A673 (cell line): ENCODE data around the gene CCNY. TPM values are rescaled to one million over a fixed set of nuclear protein-coding genes. Genes with fewer than 3 reads are reported as not detected.

ENCODE experiments used
- BruUV-seq: library from RNA; stranded (reverse); fragments of 400-500 nt; replicated peaks from 2 replicates; lab custom pipeline; 2021; lab: Mats Ljungman, UMichigan
- CTCF ChIA-PET: fragments of 300-600 bp; sonication (Branson Sonifier 250); formaldehyde crosslinking; loops from one replicate; lab custom pipeline; 2022; ENCODE audit warnings: antibody characterized with exemption; lab: Charles Lee
- POLR2A ChIA-PET: fragments of 300-600 bp; sonication (Branson Sonifier 250); formaldehyde crosslinking; loops from one replicate; lab custom pipeline; 2022; ENCODE audit warnings: antibody characterized with exemption; ENCODE audit not compliant: low non-redundant PET; lab: Charles Lee
- DNase-seq: peaks from one replicate; pipeline ENCODE4 v3.0.0-alpha.2; 2015; ENCODE audit warnings: low spot score
- H3K27ac ChIP-seq: fragments of 200-600 bp; sonication (generic); 2 replicates; pipeline ENCODE4 v1.5.1; 2016; ENCODE audit warnings: mixed run types, low read depth, mild to moderate bottlenecking, mixed read lengths, antibody characterized with exemption, low read length; ENCODE audit not compliant: poor library complexity, severe bottlenecking
- H3K27me3 ChIP-seq: fragments of 200-600 bp; sonication (generic); replicated peaks from 2 replicates; pipeline ENCODE4 v1.6.1; 2017; ENCODE audit warnings: mixed run types, low read depth, mild to moderate bottlenecking, mixed read lengths, antibody characterized with exemption, low read length; ENCODE audit not compliant: insufficient read depth, poor library complexity
- H3K36me3 ChIP-seq: fragments of 200-600 bp; sonication (generic); 2 replicates; pipeline ENCODE4 v1.6.1; 2016; ENCODE audit warnings: mixed run types, mild to moderate bottlenecking, mixed read lengths, antibody characterized with exemption, low read length; ENCODE audit not compliant: insufficient read depth, poor library complexity, severe bottlenecking
- H3K4me1 ChIP-seq: fragments of 200-600 bp; sonication (generic); 2 replicates; pipeline ENCODE4 v1.6.1; 2017; ENCODE audit warnings: mixed run types, mild to moderate bottlenecking, mixed read lengths, antibody characterized with exemption, low read length; ENCODE audit not compliant: insufficient read depth, poor library complexity, severe bottlenecking
- H3K4me3 ChIP-seq: fragments of 200-600 bp; sonication (generic); 2 replicates; pipeline ENCODE4 v1.5.1; 2016; ENCODE audit warnings: low read depth, mixed run types, mild to moderate bottlenecking, mixed read lengths, low read length; ENCODE audit not compliant: poor library complexity, severe bottlenecking
- H3K9me3 ChIP-seq: fragments of 200-600 bp; sonication (generic); 2 replicates; pipeline ENCODE4 v1.6.1; 2016; ENCODE audit warnings: mixed run types, low read depth, mild to moderate bottlenecking, mixed read lengths, antibody characterized with exemption, low read length; ENCODE audit not compliant: poor library complexity, severe bottlenecking
- EZH2 ChIP-seq: fragments of 200-600 bp; sonication (generic); IDR thresholded peaks from 2 replicates; pipeline ENCODE4 v1.6.1; 2017; ENCODE audit warnings: borderline replicate concordance, low read depth, mild to moderate bottlenecking, mixed read lengths, antibody characterized with exemption, low read length; ENCODE audit not compliant: poor library complexity, severe bottlenecking
- intact Hi-C: fragments of 100-400 bp; cut with micrococcal nuclease; formaldehyde crosslinking; loops from one replicate; pipeline ENCODE4 v1.10.0; 2022; ENCODE audit not compliant: unreplicated experiment
- total RNA-seq: library from RNA; stranded (reverse); gene quantifications from 2 replicates; pipeline ENCODE4 v1.2.3, GENCODE V29; 2021
- TF ChIP-seq, protein P1 (sequence below): fragments of 300-800, 200-600 bp; sonication (generic); conservative IDR thresholded peaks from 2 replicates; pipeline ENCODE4 v1.5.1; 2017; ENCODE audit warnings: low read depth, mild to moderate bottlenecking, antibody characterized with exemption, low read length, moderate library complexity, mixed read lengths

CCNY gene
- total RNA-seq, 1 experiment from 2014 or later: 84.8 TPM

DNA sequence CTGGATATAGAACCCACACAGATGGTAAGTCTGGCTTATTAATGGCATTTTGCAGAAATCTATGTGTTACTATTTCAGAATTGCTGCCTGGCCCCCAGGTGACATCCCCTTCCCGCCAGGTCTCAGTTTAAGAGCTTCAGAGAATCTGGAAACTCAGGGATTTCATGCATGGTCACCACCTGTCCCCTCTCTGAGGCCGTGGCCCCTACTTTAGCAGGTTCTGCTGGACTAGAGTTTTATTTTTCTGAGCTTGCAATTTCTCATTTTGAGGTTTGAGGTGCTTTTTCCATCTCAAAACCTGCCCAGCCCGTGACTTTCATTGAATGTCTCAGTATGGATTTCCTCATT, 244.1 kb downstream of the CCNY start:
- no TSS peak for BruUV-seq
- CTCF ChIA-PET: no interaction called here
- TF ChIP-seq EZH2: no peak
- TF ChIP-seq, protein P1, sequence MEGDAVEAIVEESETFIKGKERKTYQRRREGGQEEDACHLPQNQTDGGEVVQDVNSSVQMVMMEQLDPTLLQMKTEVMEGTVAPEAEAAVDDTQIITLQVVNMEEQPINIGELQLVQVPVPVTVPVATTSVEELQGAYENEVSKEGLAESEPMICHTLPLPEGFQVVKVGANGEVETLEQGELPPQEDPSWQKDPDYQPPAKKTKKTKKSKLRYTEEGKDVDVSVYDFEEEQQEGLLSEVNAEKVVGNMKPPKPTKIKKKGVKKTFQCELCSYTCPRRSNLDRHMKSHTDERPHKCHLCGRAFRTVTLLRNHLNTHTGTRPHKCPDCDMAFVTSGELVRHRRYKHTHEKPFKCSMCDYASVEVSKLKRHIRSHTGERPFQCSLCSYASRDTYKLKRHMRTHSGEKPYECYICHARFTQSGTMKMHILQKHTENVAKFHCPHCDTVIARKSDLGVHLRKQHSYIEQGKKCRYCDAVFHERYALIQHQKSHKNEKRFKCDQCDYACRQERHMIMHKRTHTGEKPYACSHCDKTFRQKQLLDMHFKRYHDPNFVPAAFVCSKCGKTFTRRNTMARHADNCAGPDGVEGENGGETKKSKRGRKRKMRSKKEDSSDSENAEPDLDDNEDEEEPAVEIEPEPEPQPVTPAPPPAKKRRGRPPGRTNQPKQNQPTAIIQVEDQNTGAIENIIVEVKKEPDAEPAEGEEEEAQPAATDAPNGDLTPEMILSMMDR: no peak
- no peak overlapping the region for H3K4me3 ChIP-seq
- H3K4me1 ChIP-seq: no peaks in the 10 kb centered on the region
- no peaks in the 10 kb centered on the region for H3K36me3 ChIP-seq
- no peaks in the 10 kb centered on the region for H3K9me3 ChIP-seq
- POLR2A ChIA-PET: no interaction called here
- DNase-seq: no peak
- H3K27ac ChIP-seq: no peak overlapping the region
- no peaks in the 10 kb centered on the region for H3K27me3 ChIP-seq
- intact Hi-C loops: no loop called here

DNA sequence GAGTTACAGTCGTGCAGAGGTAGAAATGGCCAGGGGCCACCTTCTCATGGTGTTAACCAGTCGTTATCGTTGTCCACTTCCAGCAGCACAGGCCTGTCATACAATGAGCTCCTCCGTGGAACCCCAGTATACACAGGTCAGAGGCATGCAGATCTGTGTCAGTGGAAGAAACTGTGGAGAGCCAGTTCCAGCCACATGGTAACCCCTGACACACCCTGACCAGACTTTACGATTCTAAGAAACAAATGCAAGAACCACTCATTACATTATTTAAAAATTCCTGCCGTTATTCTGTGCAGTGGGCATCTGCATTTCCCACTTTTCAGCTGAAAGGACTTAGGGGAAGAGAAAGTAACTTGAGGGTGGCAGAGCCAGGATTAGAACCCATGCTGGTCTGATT, 245.3 kb downstream of the CCNY start:
- intact Hi-C loops: no loop called here
- no peak overlapping the region for H3K4me3 ChIP-seq
- DNase-seq: no peak
- CTCF ChIA-PET: no interaction called here
- H3K27ac ChIP-seq: no peak overlapping the region
- no peaks in the 10 kb centered on the region for H3K36me3 ChIP-seq
- no TSS peak for BruUV-seq
- H3K4me1 ChIP-seq: no peaks in the 10 kb centered on the region
- no peaks in the 10 kb centered on the region for H3K27me3 ChIP-seq
- TF ChIP-seq, protein P1: no peak
- no peak for TF ChIP-seq EZH2
- POLR2A ChIA-PET: interaction anchor here (0.7 kb wide), 1 partner anchor 626 kb away, joined by 13 read pairs; no protein-coding TSS in a partner anchor
- no peaks in the 10 kb centered on the region for H3K9me3 ChIP-seq

DNA sequence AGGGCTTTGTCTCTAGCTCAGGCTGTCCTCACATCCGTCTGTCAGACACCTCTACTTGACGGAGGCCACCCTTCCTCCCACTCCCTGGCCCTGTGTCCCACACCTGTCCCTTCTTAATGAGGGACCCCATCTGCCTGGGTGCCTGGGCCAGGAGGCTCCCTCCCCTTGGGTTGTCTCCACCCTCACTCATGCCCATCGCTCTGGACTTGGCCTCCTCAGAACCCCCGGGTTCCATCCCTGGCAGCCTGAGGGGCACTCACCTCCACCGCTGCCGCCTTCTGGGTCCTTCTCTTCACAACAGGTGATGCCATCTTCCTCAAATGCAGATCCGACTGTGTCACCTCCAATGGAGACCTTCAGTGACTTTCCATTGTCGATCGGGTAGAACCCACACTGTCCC, 248.6 kb downstream of the CCNY start:
- intact Hi-C loops: no loop called here
- ChIA-PET CTCF (no interaction called here), POLR2A (no interaction called here)
- no peaks in the 10 kb centered on the region for H3K27me3 ChIP-seq
- no TSS peak for BruUV-seq
- TF ChIP-seq EZH2: no peak
- TF ChIP-seq, protein P1: no peak
- no peak for DNase-seq
- no peaks in the 10 kb centered on the region for H3K4me1 ChIP-seq
- no peak overlapping the region for H3K27ac ChIP-seq
- H3K4me3 ChIP-seq: no peak overlapping the region
- H3K9me3 ChIP-seq: no peaks in the 10 kb centered on the region
- no peaks in the 10 kb centered on the region for H3K36me3 ChIP-seq
